OCI-LY1 (cell line): Measurements from ENCODE around the gene BSPRY.

Experiments
- CTCF ChIP-seq: fragments of 200-600 bp; sonication (generic), shearing (Covaris generic); IDR thresholded peaks from 2 replicates; pipeline ENCODE4 v1.5.1; 2017; ENCODE audit warnings: mild to moderate bottlenecking, antibody characterized with exemption, low read length, moderate library complexity, mixed read lengths
- EZH2 ChIP-seq: fragments of 200-600 bp; sonication (generic), shearing (Covaris generic); IDR thresholded peaks from 2 replicates; pipeline ENCODE4 v1.8.0; 2017; ENCODE audit warnings: borderline replicate concordance, mixed run types, mild to moderate bottlenecking, antibody characterized with exemption, low read length, moderate library complexity, mixed read lengths

GRCh38 chr9:113299800-113300292 lies 49.5 kb upstream of the BSPRY start:
- no peak for TF ChIP-seq CTCF
- no peak for TF ChIP-seq EZH2
